ENCODE data around the gene HES7.
"Not testable (repeated sequence)": the region's sequence is repeated elsewhere in the genome, so short reads cannot be mapped to it uniquely, and the experiment has no call there.

HES7 gene

GRCh38 chr17:8096541-8096940 is 27.4 kb downstream of the HES7 start:
- no peak for DNase-seq

- DNase-seq: no peak
Observed at GRCh38 chr17:8095361-8095760, 28.5 kb downstream of the HES7 start.

- peak in 1 of 2 donors; percentile 48 for DNase-seq
Observed at GRCh38 chr17:8091033-8091687, 32.7 kb downstream of the HES7 start.

GRCh38 chr17:8089728-8090127 is 34.2 kb downstream of the HES7 start:
- DNase-seq: no peak

GRCh38 chr17:8087952-8088230 is 36.0 kb downstream of the HES7 start:
- no peak for DNase-seq

GRCh38 chr17:8087075-8087951 is 36.6 kb downstream of the HES7 start, which contains the start of gene ALOX12B:
Gene ALOX12B, minus strand, starts transcription at chr17:8087716. Its CDS starts 274 bp downstream, at chr17:8087442.
- DNase-seq: no peak

- no peak for DNase-seq
Observed at GRCh38 chr17:8084250-8084649, 39.7 kb downstream of the HES7 start.

GRCh38 chr17:8082292-8082691 is 41.6 kb downstream of the HES7 start:
- no peak for DNase-seq

GRCh38 chr17:8081876-8082275 is 42.0 kb downstream of the HES7 start:
- DNase-seq: no peak

GRCh38 chr17:8080799-8081219 is 43.1 kb downstream of the HES7 start:
- no peak for DNase-seq

GRCh38 chr17:8080208-8080798 is 43.6 kb downstream of the HES7 start:
- DNase-seq: no peak

GRCh38 chr17:8079291-8080207 is 44.4 kb downstream of the HES7 start:
- peak; percentile 47 to 64 for DNase-seq

- not testable (repeated sequence) for DNase-seq
Observed at GRCh38 chr17:8077939-8078338, 46.0 kb downstream of the HES7 start.

GRCh38 chr17:8076502-8077266 is 47.2 kb downstream of the HES7 start:
- DNase-seq: no peak

GRCh38 chr17:8075574-8076342 is 48.1 kb downstream of the HES7 start:
- no peak for DNase-seq

- no peak for DNase-seq
Observed at GRCh38 chr17:8075081-8075480, 48.8 kb downstream of the HES7 start.

- no peak for DNase-seq
Observed at GRCh38 chr17:8074554-8074953, 49.4 kb downstream of the HES7 start.

GRCh38 chr17:8073627-8074484 is 50.0 kb downstream of the HES7 start:
- DNase-seq: peak; percentile 40 to 57

GRCh38 chr17:8072729-8073461 is 51.0 kb downstream of the HES7 start:
- no peak for DNase-seq

- DNase-seq: no peak
Observed at GRCh38 chr17:8072341-8072728, 51.6 kb downstream of the HES7 start.
